Colonic mucosa (tissue), 4 donors: Measurements from ENCODE around the gene TRMT1. TPM values are rescaled to one million over a fixed set of nuclear protein-coding genes. Genes with fewer than 3 reads are reported as not detected.

ENCODE experiments used
- DNase-seq: peaks from one replicate; pipeline ENCODE4 v3.0.0-alpha.2; 2020
- H3K27ac ChIP-seq: fragments of 200-600 bp; one replicate; pipeline ENCODE4 v1.8.0; 2021
- H3K27me3 ChIP-seq: fragments of 200-600 bp; one replicate; pipeline ENCODE4 v1.8.0; 2021
- H3K36me3 ChIP-seq: fragments of 200-600 bp; one replicate; pipeline ENCODE4 v1.8.0; 2021
- H3K4me1 ChIP-seq: fragments of 200-600 bp; one replicate; pipeline ENCODE4 v1.8.0; 2021; ENCODE audit warnings: mild to moderate bottlenecking
- H3K4me3 ChIP-seq: fragments of 200-600 bp; one replicate; pipeline ENCODE4 v1.8.0; 2021
- H3K9ac ChIP-seq, 2 donors: one replicate each; pipeline ENCODE4 v1.7.0; 2013; ENCODE audit warnings: control low read depth in 2 of 2, low read depth in 2 of 2, low read length in 2 of 2
- H3K9me3 ChIP-seq: fragments of 200-600 bp; one replicate; pipeline ENCODE4 v1.8.0; 2021
- CTCF ChIP-seq: fragments of 200-600 bp; IDR thresholded peaks from one replicate; pipeline ENCODE4 v1.8.0; 2022; ENCODE audit warnings: antibody characterized with exemption, mild to moderate bottlenecking
- intact Hi-C: fragments of 100-400 bp; cut with DNase I; formaldehyde crosslinking; loops from one replicate; pipeline ENCODE4 v1.14.1; 2022
- total RNA-seq, 2 donors: library from RNA; stranded (reverse); fragmentation: NEBNext Ultra II Directional in 1 of 2; extraction: Animal tissue kit (Norgen Biotek cat#: 25700) in 1 of 2; gene quantifications; one replicate each; pipeline ENCODE4 v1.2.1, GENCODE V29; 2021
- donor health status: healthy.
- donor health status: DM: no; HTN: no; CAD: no.
- donor health status: DM: no; HTN: no; CAD: no.

The TRMT1 gene
- total RNA-seq, 2 donors from 2014 or later, result 17.5 to 40.1 TPM

- H3K27ac ChIP-seq, result peak within 1 kb of the TSS; percentile 75
- H3K4me1 ChIP-seq, result peaks cover 16% of the 10 kb centered on the region
- intact Hi-C loops, result no loop called here
- H3K4me3 ChIP-seq, result peak within 1 kb of the TSS; percentile 95
- no peaks in the 10 kb centered on the region for H3K36me3 ChIP-seq
- no peaks in the 10 kb centered on the region for H3K9me3 ChIP-seq
- peak within 1 kb of the TSS; percentile 70 to 73 for H3K9ac ChIP-seq
- no peak for TF ChIP-seq CTCF
- H3K27me3 ChIP-seq, result no peaks in the 10 kb centered on the region
- DNase-seq, result peak; percentile 90
Measured at GRCh38 chr19:13117772-13118423, 1.4 kb upstream of the TRMT1 start, which contains the start of gene NACC1. NACC1 (plus strand) TSS chr19:13118264; CDS start chr19:13135208, 16,944 bp downstream.

GRCh38 chr19:13117176-13117771, 734 bp upstream of the TRMT1 start:
- H3K9me3 ChIP-seq, result no peaks in the 10 kb centered on the region
- H3K27ac ChIP-seq, result peak overlapping the region; percentile 75
- no peak for TF ChIP-seq CTCF
- H3K9ac ChIP-seq, result peak overlapping the region in 1 of 2 donors; percentile 69
- DNase-seq, result no peak
- H3K36me3 ChIP-seq, result no peaks in the 10 kb centered on the region
- H3K27me3 ChIP-seq, result no peaks in the 10 kb centered on the region
- H3K4me3 ChIP-seq, result peak overlapping the region; percentile 94
- peaks cover 16% of the 10 kb centered on the region for H3K4me1 ChIP-seq
- intact Hi-C loops, result no loop called here

GRCh38 chr19:13115936-13116281, 631 bp downstream of the TRMT1 start:
- peak overlapping the region; percentile 94 for H3K4me3 ChIP-seq
- H3K27ac ChIP-seq, result no peak overlapping the region
- intact Hi-C loops, result no loop called here
- H3K36me3 ChIP-seq, result no peaks in the 10 kb centered on the region
- no peaks in the 10 kb centered on the region for H3K9me3 ChIP-seq
- DNase-seq, result no peak
- no peaks in the 10 kb centered on the region for H3K27me3 ChIP-seq
- no peak for TF ChIP-seq CTCF
- peaks cover 16% of the 10 kb centered on the region for H3K4me1 ChIP-seq
- H3K9ac ChIP-seq, result peak overlapping the region; percentile 69 to 75

GRCh38 chr19:13112555-13112954, 4.0 kb downstream of the TRMT1 start:
- no peaks in the 10 kb centered on the region for H3K36me3 ChIP-seq
- intact Hi-C loops, result no loop called here

GRCh38 chr19:13110099-13110610, 6.4 kb downstream of the TRMT1 start:
- no peaks in the 10 kb centered on the region for H3K27me3 ChIP-seq
- no peak for TF ChIP-seq CTCF
- no peak overlapping the region for H3K27ac ChIP-seq
- DNase-seq, result no peak
- no peak overlapping the region for H3K4me3 ChIP-seq
- no peaks in the 10 kb centered on the region for H3K4me1 ChIP-seq
- no peak overlapping the region for H3K9ac ChIP-seq
- H3K36me3 ChIP-seq, result no peaks in the 10 kb centered on the region
- H3K9me3 ChIP-seq, result no peaks in the 10 kb centered on the region
- intact Hi-C loops, result no loop called here

More at GRCh38 chr19:13112555-13112954, 4.0 kb downstream of the TRMT1 start:
- Histone ChIP-seq H3K27me3 (no peaks in the 10 kb centered on the region), H3K9me3 (no peaks in the 10 kb centered on the region), H3K4me3 (no peak overlapping the region), H3K4me1 (peaks cover 9% of the 10 kb centered on the region), H3K9ac (no peak overlapping the region), H3K27ac (no peak overlapping the region)
- TF ChIP-seq CTCF, result no peak
- DNase-seq, result no peak
